C4-2B (cell line): ENCODE data around the gene UNC79.

Experiments
- ZFX ChIP-seq: fragments of 450-650 bp; IDR thresholded peaks from 2 replicates; pipeline ENCODE4 v1.6.1; 2017
- TF ChIP-seq, protein P1 (sequence below): fragments of 450-650 bp; conservative IDR thresholded peaks from 2 replicates; pipeline ENCODE4 v1.5.1; 2017; ENCODE audit warnings: mild to moderate bottlenecking

DNA sequence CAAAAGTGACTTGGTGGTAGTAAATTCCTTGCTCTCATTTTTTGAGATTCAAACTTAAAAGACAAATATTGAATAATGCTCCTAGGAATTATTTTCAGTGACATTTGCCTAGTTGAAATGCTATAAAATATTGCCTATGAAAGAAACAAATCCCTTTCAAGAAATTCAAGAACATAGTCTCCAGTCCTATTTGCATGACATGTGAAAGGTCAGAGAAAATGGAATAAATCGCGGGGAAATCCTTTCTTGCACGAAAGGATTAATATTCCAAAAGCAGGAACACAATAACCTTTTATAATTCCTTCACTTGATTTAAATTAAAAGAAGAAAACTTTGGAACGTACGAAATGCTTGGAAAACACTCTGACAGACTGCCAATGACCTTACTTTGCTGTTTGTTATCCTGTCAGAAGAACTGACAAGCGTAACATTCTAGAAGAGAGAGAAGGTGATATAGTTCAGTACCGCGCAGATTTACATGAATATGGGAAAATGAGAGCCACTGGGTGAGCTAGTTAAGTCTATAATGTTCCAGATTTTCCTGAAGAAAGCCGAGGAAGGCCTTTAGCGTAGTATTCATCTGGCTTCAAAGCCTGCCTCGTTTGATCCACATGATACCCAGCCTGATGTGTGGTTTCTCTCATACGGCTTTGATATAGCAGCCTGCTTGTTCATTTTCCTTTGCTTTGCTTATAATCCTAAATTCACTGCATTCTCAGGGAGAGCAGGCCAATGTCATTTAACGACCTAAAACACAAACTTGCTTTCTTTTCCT lies 254.6 kb downstream of the UNC79 start:
- TF ChIP-seq, protein P1, sequence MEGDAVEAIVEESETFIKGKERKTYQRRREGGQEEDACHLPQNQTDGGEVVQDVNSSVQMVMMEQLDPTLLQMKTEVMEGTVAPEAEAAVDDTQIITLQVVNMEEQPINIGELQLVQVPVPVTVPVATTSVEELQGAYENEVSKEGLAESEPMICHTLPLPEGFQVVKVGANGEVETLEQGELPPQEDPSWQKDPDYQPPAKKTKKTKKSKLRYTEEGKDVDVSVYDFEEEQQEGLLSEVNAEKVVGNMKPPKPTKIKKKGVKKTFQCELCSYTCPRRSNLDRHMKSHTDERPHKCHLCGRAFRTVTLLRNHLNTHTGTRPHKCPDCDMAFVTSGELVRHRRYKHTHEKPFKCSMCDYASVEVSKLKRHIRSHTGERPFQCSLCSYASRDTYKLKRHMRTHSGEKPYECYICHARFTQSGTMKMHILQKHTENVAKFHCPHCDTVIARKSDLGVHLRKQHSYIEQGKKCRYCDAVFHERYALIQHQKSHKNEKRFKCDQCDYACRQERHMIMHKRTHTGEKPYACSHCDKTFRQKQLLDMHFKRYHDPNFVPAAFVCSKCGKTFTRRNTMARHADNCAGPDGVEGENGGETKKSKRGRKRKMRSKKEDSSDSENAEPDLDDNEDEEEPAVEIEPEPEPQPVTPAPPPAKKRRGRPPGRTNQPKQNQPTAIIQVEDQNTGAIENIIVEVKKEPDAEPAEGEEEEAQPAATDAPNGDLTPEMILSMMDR: no peak
- no peak for TF ChIP-seq ZFX
